Right lobe of liver (tissue), 6 donors: ENCODE measurements around the gene GPA33. TPM values are rescaled to one million over a fixed set of nuclear protein-coding genes. Genes with fewer than 3 reads are reported as not detected.

Experiments
- ATAC-seq, 4 donors: fragments of 200-7000 bp; cut with Tn5 transposase; one replicate each; pipeline ENCODE4 v1.9.1; 2020; ENCODE audit warnings: mild to moderate bottlenecking in 4 of 4, moderate library complexity in 4 of 4
- DNase-seq, 3 donors: peaks; one replicate each; pipeline ENCODE4 v3.0.0-alpha.2; 2020
- H3K27ac ChIP-seq, 3 donors: fragments of 200-600 bp; one replicate each; pipeline ENCODE4 v1.8.0; 2022
- H3K27me3 ChIP-seq, 2 donors: fragments of 200-600 bp; one replicate each; pipeline ENCODE4 v1.8.0; 2022
- H3K36me3 ChIP-seq, 4 donors: fragments of 200-600 bp; sonication (generic) in 1 of 4; one replicate each; pipeline versions ENCODE4 v1.5.1 to v1.8.0; 2017 to 2022; ENCODE audit warnings: control low read depth in 1 of 4
- H3K4me1 ChIP-seq, 4 donors: fragments of 200-600 bp; sonication (generic) in 1 of 4; one replicate each; pipeline versions ENCODE4 v1.5.1 to v1.8.0; 2017 to 2022; ENCODE audit warnings: control low read depth in 1 of 4
- H3K4me3 ChIP-seq, 3 donors: fragments of 200-600 bp; one replicate each; pipeline ENCODE4 v1.8.0; 2022
- H3K9me3 ChIP-seq, 4 donors: fragments of 200-600 bp; sonication (generic) in 1 of 4; one replicate each; pipeline versions ENCODE4 v1.5.1 to v1.8.0; 2017 to 2022; ENCODE audit warnings: control low read depth in 1 of 4
- CTCF ChIP-seq, 4 donors: fragments of 200-600 bp in 3 of 4; fragments of 450-650 bp in 1 of 4; IDR thresholded peaks; one replicate each; pipeline versions ENCODE4 v1.5.1 to v1.8.0; 2016 to 2022; ENCODE audit warnings: antibody characterized with exemption in 4 of 4, mild to moderate bottlenecking in 2 of 4
- POLR2A ChIP-seq: fragments of 450-650 bp; IDR thresholded peaks from one replicate; pipeline ENCODE4 v1.6.1; 2017; ENCODE audit warnings: antibody characterized with exemption, mild to moderate bottlenecking
- WGBS: methylation state at CpG from one replicate; pipeline ENCODE4 v1.1.6; 2018; ENCODE audit warnings: low coverage, low lambda C conversion rate; ENCODE audit not compliant: insufficient coverage; ENCODE audit errors: missing lambda C conversion rate; 5-methylcytosine and 5-hydroxymethylcytosine counted together
- intact Hi-C, 2 donors: fragments of 100-400 bp; cut with DNase I; formaldehyde crosslinking; loops; one replicate each; pipeline versions ENCODE4 v1.11.2 to v1.14.1; 2022
- total RNA-seq, 6 experiments: library from RNA; depleted of rRNA in 2 of 6; stranded (reverse); fragments of >200 nt in 2 of 6; fragmentation: NEBNext Ultra II Directional in 3 of 6; extraction: Animal tissue kit (Norgen Biotek cat#: 25700) in 3 of 6; gene quantifications; one replicate each; pipeline versions ENCODE4 v1.1.0 to v1.2.4, GENCODE V29; 2016 to 2023
- donor health status: DM: no; HTN: yes; CAD: no.
- donor health status: DM: no; HTN: no; CAD: no.
- donor health status: DM: no; HTN: no; CAD: no.
- donor health status: DM: no; HTN: yes; CAD: no.
- donor health status: DM: no; HTN: yes; CAD: no.

Gene GPA33
- total RNA-seq, 6 experiments from 2014 or later = 0.12 TPM; not detected in 5

GRCh38 chr1:167126811-167127210, 36.6 kb upstream of the GPA33 start:
- no peak overlapping the region for H3K27ac ChIP-seq
- H3K36me3 ChIP-seq = no peaks in the 10 kb centered on the region
- no peak for ATAC-seq
- no peak overlapping the region for H3K4me3 ChIP-seq
- DNase-seq = no peak
- intact Hi-C loops = no loop called here
- 61% methylated on average over 8 of the region's 17 CpGs for WGBS
- H3K27me3 ChIP-seq = no peaks in the 10 kb centered on the region
- TF ChIP-seq POLR2A (no peak), CTCF (IDR thresholded peaks at IDR 0.05) (no peak)
- H3K9me3 ChIP-seq = no peaks in the 10 kb centered on the region
- no peaks in the 10 kb centered on the region for H3K4me1 ChIP-seq

- WGBS = 79% methylated on average over 4 of the region's 28 CpGs
- DNase-seq (no peak), ATAC-seq (peak in 1 of 4 donors; percentile 16)
- no peak overlapping the region for H3K4me3 ChIP-seq
- no peaks in the 10 kb centered on the region for H3K36me3 ChIP-seq
- H3K27me3 ChIP-seq = no peaks in the 10 kb centered on the region
- intact Hi-C loops = no loop called here
- H3K9me3 ChIP-seq = no peaks in the 10 kb centered on the region
- H3K27ac ChIP-seq = no peak overlapping the region
- TF ChIP-seq POLR2A (no peak), CTCF (IDR thresholded peaks at IDR 0.05) (no peak)
- H3K4me1 ChIP-seq = peaks cover 0 to 2% (median 0%) of the 10 kb centered on the region in 4 donors
These were observed 36.1 kb upstream of the GPA33 start for GRCh38 chr1:167126317-167126716.

- DNase-seq = no peak
- intact Hi-C loops = no loop called here
- no peak overlapping the region for H3K4me3 ChIP-seq
These were observed 32.4 kb upstream of the GPA33 start for GRCh38 chr1:167122568-167122967.

GRCh38 chr1:167122121-167122480, 31.9 kb upstream of the GPA33 start:
- WGBS = 69% methylated on average over 5 of the region's 5 CpGs
- H3K27me3 ChIP-seq = no peaks in the 10 kb centered on the region
- H3K4me1 ChIP-seq = peaks cover 0 to 4% (median 0%) of the 10 kb centered on the region in 4 donors
- ATAC-seq = no peak
- H3K27ac ChIP-seq = no peak overlapping the region
- H3K4me3 ChIP-seq = no peak overlapping the region
- TF ChIP-seq CTCF (IDR thresholded peaks at IDR 0.05) (no peak), POLR2A (no peak)
- DNase-seq = no peak
- H3K36me3 ChIP-seq = no peaks in the 10 kb centered on the region
- intact Hi-C loops = no loop called here
- no peaks in the 10 kb centered on the region for H3K9me3 ChIP-seq

More at GRCh38 chr1:167122568-167122967, 32.4 kb upstream of the GPA33 start:
- H3K36me3 ChIP-seq = no peaks in the 10 kb centered on the region
- no peak overlapping the region for H3K27ac ChIP-seq
- 63% methylated on average over 1 of the region's 4 CpGs for WGBS
- H3K4me1 ChIP-seq = peaks cover 0 to 4% (median 0%) of the 10 kb centered on the region in 4 donors
- no peak for TF ChIP-seq CTCF (IDR thresholded peaks at IDR 0.05)
- TF ChIP-seq POLR2A = no peak
- H3K9me3 ChIP-seq = no peaks in the 10 kb centered on the region
- ATAC-seq = no peak
- H3K27me3 ChIP-seq = no peaks in the 10 kb centered on the region
